Stimulated activated CD4-positive, alpha-beta T cell treated with anti-CD3 and anti-CD28 coated beads, Interleukin-1b, Interleukin-23, amount 100 ng/mL, for 4 hours (primary cell): ENCODE results near the gene KIF2A.

Source experiments
- DNase-seq, 2 donors: peaks; one replicate each; pipeline ENCODE4 v3.0.0-alpha.2; 2020; ENCODE audit warnings: low read depth in 2 of 2

KIF2A gene

DNA sequence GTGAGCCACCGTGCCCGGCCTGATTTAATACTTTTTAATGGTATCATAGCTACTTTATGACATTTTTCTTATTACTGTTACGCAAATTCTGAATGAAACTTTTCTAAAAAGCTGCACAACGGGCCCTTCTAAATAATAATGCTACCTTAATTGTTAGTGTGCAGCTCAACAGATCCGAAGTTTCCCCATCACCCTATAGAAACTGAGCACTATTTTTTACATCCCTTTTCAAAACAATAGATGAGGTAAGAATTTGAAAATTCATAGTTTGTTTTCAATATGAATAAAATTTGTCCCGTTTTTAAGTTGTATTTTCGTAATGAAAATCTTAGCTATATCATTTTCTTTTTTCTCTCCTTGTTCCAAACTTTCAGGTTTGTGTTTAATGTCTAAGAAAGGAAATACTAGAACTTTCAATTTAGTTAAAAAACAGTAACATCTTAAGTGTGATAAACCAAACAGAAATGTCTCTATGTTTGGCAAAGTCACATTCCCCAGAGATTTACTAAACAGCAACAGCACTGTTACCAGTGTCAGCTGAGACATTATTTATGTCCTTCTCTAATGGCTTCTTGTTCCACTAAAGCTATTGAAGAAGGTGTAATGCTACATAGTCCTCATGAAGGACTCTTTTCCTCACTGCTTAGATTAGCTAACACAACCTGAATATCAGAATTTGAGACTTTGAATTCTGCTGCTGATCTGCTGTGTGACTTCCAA lies 22.9 kb downstream of the KIF2A start:
- DNase-seq: no peak

DNA sequence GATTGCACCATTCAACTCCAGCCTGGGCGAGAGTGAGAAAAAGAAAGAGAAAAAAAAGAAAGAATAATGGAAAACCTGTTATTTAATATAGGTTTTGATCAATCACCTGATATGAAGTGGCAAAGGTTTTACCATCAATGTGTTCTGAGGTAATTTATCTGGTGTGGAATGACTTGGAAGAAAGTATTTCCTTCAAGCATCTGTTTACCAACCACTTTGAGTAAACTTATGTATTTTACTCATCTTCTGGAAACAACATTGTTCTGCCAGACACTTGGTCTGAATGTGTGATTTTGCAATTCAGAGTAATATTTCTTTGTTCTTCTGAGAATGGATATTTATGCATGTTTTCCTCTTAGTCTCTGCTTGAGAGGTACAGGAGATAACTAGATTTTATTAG lies 24.3 kb downstream of the KIF2A start:
- DNase-seq: no peak

- DNase-seq: no peak
These were observed 25.9 kb downstream of the KIF2A start for GRCh38 chr5:62331921-62332320.

GRCh38 chr5:62333250-62333794 lies 27.3 kb downstream of the KIF2A start:
- no peak for DNase-seq

DNA sequence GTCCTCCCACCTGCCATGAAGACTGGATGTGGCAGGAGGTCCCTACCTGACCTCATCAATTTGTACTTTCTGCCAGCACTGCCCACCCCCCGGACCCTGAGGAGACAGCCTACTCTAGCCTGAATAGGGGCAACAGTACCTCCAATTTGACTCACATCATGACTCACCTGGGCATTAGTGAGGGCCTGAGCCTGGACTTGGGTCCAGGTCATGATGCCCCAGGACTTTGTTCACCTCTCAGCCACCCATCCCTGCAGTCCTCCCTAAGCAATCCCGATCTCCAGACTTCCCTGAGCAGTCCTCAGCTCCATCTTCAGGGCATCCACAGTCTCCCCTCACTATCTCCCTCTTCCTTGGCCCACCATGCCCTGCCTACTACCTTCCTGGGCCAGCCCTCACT lies 28.1 kb downstream of the KIF2A start:
- no peak for DNase-seq

DNA sequence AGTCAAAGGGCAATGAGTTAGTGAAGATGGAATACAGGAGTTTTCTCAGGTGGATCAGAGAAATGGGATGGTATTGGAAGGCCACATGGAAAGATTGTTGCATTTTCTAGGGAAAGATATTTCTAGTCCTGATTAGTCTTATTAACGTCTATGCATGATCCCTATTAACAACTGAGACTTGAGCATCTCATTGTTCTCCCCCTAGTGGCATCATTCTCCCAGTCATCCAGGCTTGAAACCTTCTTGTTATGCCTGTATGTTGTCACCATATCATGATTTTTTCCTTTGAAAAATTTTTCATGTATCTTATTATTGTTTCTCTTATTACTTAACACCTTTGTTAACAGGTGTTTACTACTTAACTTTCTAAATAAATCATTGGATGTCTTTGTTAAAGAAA lies 34.4 kb downstream of the KIF2A start:
- DNase-seq: no peak

- no peak for DNase-seq
These were observed 35.0 kb downstream of the KIF2A start for GRCh38 chr5:62340979-62341378.

GRCh38 chr5:62341783-62342475 lies 35.9 kb downstream of the KIF2A start:
- DNase-seq: no peak

GRCh38 chr5:62342476-62342837 lies 36.5 kb downstream of the KIF2A start:
- DNase-seq: no peak

DNA sequence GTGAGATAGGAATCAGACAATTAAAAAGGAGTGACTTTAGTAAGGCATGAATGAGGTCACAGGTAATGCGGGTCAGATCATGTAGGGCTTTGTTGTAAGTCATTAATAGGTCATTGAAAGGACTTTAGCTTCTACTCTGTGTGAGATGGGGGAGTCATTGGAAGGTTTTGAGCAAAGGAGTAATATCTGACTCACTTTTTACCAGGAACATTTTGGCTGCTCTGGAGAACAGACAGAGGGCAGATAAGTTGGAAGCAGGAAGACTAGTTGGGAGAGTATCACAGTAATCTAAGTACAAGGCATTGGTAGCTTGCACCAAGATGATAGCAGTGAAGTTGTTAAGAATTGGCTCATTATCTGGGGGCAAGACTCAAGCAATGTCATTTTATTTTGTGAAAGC lies 37.4 kb downstream of the KIF2A start:
- no peak for DNase-seq

- no peak for DNase-seq
These were observed 40.7 kb downstream of the KIF2A start for GRCh38 chr5:62346748-62347147.

- DNase-seq: no peak
These were observed 41.9 kb downstream of the KIF2A start for GRCh38 chr5:62347928-62348327.

DNA sequence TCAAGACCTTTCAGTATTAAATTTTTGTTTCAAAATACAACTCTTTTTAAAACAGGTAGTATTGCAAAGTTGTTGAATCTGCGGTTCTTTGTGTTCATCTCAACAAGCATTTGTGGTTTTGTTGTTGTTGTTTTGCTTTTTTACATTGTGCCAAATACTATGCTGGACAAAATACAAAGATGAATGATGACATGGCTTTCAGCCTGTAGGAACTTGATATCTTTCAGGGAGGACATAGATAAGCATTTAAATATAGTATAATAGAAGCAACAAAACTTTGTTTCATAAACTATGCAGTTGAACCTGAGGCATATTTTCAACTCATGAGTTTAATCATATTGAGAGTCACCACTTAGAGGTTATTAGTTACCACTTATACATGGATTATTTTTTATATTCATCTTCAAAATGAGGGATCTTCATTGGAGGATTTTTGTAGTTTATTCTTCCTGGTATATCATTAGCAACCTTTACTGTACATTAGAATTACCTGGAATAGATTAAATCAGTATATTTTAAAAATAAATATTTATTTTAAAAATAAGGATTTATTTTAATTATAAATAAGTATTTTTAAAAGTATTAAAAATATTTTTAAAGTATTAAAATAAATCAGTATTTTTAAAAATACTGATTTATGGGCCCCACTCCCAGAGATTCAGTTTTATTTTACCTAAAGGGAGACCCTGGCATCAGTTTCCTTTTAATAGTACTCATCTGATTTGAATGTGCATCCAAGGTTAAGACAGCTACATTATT lies 42.9 kb downstream of the KIF2A start:
- no peak for DNase-seq

- DNase-seq: peak in 1 of 2 donors; percentile 14
These were observed 48.2 kb downstream of the KIF2A start for GRCh38 chr5:62354028-62354874.

- DNase-seq: no peak
These were observed 56.7 kb downstream of the KIF2A start for GRCh38 chr5:62362701-62363100.

- DNase-seq: no peak
These were observed 63.0 kb downstream of the KIF2A start for GRCh38 chr5:62369039-62369438.

- DNase-seq: no peak
These were observed 65.4 kb downstream of the KIF2A start for GRCh38 chr5:62371409-62371808.

DNA sequence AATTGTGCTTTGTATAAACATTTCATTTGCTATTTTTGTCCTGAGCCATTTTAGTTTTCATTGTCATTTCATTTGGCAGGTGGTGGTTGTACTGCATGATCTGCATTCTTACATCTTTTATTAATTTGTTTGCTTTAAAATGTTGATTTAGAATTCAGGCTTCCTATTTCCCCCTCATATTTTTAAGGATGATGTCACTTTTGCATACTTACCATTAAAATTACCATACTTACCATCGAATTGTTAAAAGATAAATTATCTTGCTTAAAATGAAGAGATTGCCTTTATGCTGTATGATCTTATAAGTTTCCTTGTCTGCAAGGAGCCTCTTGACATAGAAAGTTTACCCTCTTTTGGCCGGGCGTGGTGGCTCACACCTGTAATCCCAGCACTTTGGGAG lies 66.6 kb downstream of the KIF2A start:
- no peak for DNase-seq

- no peak for DNase-seq
These were observed 67.4 kb downstream of the KIF2A start for GRCh38 chr5:62373382-62373781.

DNA sequence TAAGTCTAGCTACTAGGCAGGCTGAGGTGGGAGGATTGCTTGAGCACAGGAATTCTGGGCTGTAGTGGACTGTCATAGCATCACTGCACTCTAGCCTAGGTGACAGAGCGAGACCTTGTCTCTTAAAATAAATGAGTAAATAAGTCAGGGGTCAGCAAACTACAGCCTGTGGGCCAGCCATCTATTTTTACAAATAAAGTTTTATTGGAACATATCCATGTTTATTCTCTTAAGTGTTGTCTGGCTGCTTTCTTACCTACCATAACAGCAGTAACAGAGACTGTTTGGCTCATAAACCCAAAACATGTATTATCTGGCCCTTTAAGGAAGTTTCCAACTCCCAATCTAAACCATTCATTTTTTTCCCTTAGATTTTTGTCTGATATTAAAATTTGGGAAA lies 68.1 kb downstream of the KIF2A start:
- DNase-seq: no peak

GRCh38 chr5:62375627-62376026 lies 69.6 kb downstream of the KIF2A start:
- DNase-seq: no peak

DNA sequence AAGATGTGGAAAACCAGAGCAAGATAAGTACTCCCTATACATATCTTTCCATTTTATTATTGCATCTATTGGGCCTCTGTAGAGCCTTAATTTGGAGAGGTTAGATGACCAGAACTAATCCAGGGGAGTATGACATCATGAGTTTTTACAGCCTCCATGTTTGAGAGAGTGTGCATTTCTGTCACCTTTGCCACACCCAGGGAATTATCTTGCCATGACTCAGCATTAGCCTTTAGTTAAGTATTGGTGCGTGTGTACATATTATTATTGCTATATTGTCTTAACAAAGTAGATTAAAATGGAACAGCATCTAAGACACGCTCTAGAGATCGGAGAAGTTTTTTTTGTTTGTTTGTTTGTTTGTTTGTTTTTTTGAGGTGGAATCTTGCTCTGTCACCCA lies 70.1 kb downstream of the KIF2A start:
- DNase-seq: no peak
